Activated T-cell treated with anti-CD3 and anti-CD28 coated beads, Interleukin-2, amount 50 U/mL, for 72 hours (primary cell): Measurements from ENCODE around the gene NAALADL2. TPM values are rescaled to one million over a fixed set of nuclear protein-coding genes. Genes with fewer than 3 reads are reported as not detected.
"Not testable (repeated sequence)": the region's sequence is repeated elsewhere in the genome, so short reads cannot be mapped to it uniquely, and the experiment has no call there.

Experiments used
- ATAC-seq, 2 donors: fragments of 150-1000 bp; cut with Tn5 transposase; replicated peaks in 1 of 2; 2 replicates each; pipeline ENCODE4 v1.10.0; 2021; ENCODE audit warnings: moderate library complexity in 2 of 2, mild to moderate bottlenecking in 1 of 2
- DNase-seq, 2 donors: peaks; one replicate each; pipeline ENCODE4 v3.0.0; 2021 to 2022; ENCODE audit warnings: mixed read lengths in 1 of 2
- H3K27ac Mint-ChIP-seq: one replicate; pipeline ENCODE4 v1.8.0; 2022; ENCODE audit warnings: mild to moderate bottlenecking, moderate library complexity, mixed read lengths
- H3K27me3 Mint-ChIP-seq: one replicate; pipeline ENCODE4 v1.8.0; 2022; ENCODE audit warnings: low read depth, mixed read lengths
- H3K36me3 Mint-ChIP-seq, 2 donors: one replicate each; pipeline ENCODE4 v1.8.0; 2022; ENCODE audit warnings: mixed read lengths in 2 of 2, mild to moderate bottlenecking in 1 of 2; ENCODE audit not compliant: insufficient read depth in 2 of 2
- H3K4me1 Mint-ChIP-seq: one replicate; pipeline ENCODE4 v1.8.0; 2022; ENCODE audit warnings: low read depth, mixed read lengths
- H3K4me3 Mint-ChIP-seq, 2 donors: one replicate each; pipeline ENCODE4 v1.8.0; 2022; ENCODE audit warnings: mild to moderate bottlenecking in 2 of 2, mixed read lengths in 2 of 2, moderate library complexity in 2 of 2
- H3K9me3 Mint-ChIP-seq, 2 donors: one replicate each; pipeline ENCODE4 v1.8.0; 2022; ENCODE audit warnings: mixed read lengths in 2 of 2
- total RNA-seq, 2 donors: library from RNA; stranded (reverse); gene quantifications; one replicate each; pipeline ENCODE4 v1.2.3, GENCODE V29; 2022

The NAALADL2 gene
- total RNA-seq, 2 donors from 2014 or later: 0.58 TPM; not detected in 1

DNA sequence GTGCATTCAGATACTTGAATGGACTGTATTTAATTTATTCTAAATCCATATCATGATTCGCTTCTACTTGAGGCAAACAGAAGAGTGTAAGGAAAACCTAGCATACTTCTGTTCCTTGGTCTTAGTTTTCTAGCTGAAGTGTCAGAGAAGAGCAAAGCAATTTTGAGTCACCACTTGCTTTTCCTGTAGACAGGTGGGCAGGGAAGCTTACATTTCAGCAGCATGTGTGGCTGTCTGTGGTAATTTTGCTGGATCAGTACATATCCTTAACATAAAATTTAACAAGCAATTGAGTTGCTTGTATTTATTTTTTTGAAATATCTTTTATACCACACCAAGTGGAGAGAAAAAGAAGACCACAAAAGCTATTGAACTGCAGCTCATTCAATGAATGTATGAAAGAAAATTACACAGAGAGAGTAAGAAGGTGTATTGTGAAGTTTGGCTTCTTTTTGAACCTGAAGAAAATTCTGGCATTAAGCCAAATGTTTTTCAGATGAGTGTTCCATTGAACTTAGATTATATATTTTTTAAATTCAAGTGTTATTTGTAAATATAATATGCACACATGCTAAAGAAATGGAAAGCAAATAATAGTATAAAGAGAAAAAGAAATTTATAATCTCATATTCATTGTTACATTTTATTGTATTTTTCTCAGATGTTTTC lies 747.6 kb downstream of the NAALADL2 start:
- Mint-ChIP-seq H3K27ac (no peak overlapping the region), H3K27me3 (no peaks in the 10 kb centered on the region), H3K9me3 (peaks cover 2 to 4% of the 10 kb centered on the region in 2 donors), H3K4me1 (no peaks in the 10 kb centered on the region), H3K36me3 (no peaks in the 10 kb centered on the region), H3K4me3 (no peak overlapping the region)
- no peak for ATAC-seq
- no peak for DNase-seq

DNA sequence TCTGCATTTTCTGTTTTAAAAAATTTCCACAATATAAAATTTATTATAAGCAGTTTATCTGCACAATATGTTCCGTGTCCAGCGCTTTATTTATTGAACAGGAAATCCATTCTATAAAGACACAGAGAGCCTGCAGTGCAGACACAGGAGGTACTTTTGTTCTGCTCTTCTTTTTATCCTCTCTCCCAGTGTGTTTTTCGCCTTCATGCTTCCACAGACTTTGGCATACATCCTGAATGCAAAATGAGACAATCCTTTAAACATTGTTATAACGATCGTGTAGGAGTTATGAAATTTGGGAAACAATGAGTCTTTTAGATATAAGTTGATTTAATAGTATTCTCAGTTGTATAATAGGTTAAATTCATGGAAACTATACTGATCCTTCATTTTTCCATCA lies 749.2 kb downstream of the NAALADL2 start:
- Mint-ChIP-seq H3K27ac (no peak overlapping the region), H3K27me3 (no peaks in the 10 kb centered on the region), H3K9me3 (peaks cover 2 to 5% of the 10 kb centered on the region in 2 donors), H3K4me3 (no peak overlapping the region), H3K36me3 (no peaks in the 10 kb centered on the region), H3K4me1 (no peaks in the 10 kb centered on the region)
- ATAC-seq (no peak), DNase-seq (no peak)

DNA sequence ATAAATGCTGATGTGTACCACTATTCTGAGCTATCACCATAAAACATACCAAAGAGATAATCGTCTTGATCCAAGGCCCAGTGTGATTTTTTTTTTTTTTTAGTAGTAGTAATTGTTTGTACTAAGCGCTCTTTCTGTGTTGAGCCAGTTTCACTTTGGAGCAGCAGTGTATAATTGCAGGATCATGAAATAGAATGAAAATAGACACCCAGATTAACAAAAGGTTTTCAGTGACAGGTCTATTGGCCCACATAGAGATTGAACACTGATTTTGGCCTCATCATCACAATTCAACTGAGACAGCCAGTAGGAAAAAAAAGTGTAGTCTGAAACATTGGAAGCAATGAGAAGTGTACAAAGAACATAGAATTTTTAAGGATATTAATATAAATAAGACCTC lies 749.8 kb downstream of the NAALADL2 start:
- no peak overlapping the region for H3K27ac Mint-ChIP-seq
- H3K36me3 Mint-ChIP-seq: no peaks in the 10 kb centered on the region
- H3K4me1 Mint-ChIP-seq: no peaks in the 10 kb centered on the region
- no peaks in the 10 kb centered on the region for H3K27me3 Mint-ChIP-seq
- peaks cover 2 to 5% of the 10 kb centered on the region in 2 donors for H3K9me3 Mint-ChIP-seq
- DNase-seq: no peak
- no peak for ATAC-seq
- H3K4me3 Mint-ChIP-seq: no peak overlapping the region

GRCh38 chr3:175612487-175613196 lies 753.5 kb downstream of the NAALADL2 start:
- H3K27ac Mint-ChIP-seq: no peak overlapping the region
- H3K4me1 Mint-ChIP-seq: no peaks in the 10 kb centered on the region
- peaks cover 2 to 4% of the 10 kb centered on the region in 2 donors for H3K9me3 Mint-ChIP-seq
- H3K36me3 Mint-ChIP-seq: no peaks in the 10 kb centered on the region
- H3K27me3 Mint-ChIP-seq: no peaks in the 10 kb centered on the region
- DNase-seq (no peak), ATAC-seq (no peak)
- H3K4me3 Mint-ChIP-seq: no peak overlapping the region

- H3K4me1 Mint-ChIP-seq, H3K4me3 Mint-ChIP-seq, H3K27me3 Mint-ChIP-seq, H3K36me3 Mint-ChIP-seq, ATAC-seq, H3K27ac Mint-ChIP-seq, H3K9me3 Mint-ChIP-seq, DNase-seq: not testable (repeated sequence)
Observed at GRCh38 chr3:175614107-175614506, 755.0 kb downstream of the NAALADL2 start.

GRCh38 chr3:175617247-175617646 lies 758.1 kb downstream of the NAALADL2 start:
- H3K4me3 Mint-ChIP-seq: no peak overlapping the region
- H3K9me3 Mint-ChIP-seq: peaks cover 4 to 5% of the 10 kb centered on the region in 2 donors
- ATAC-seq (no peak), DNase-seq (no peak)
- no peaks in the 10 kb centered on the region for H3K36me3 Mint-ChIP-seq
- no peaks in the 10 kb centered on the region for H3K27me3 Mint-ChIP-seq
- no peaks in the 10 kb centered on the region for H3K4me1 Mint-ChIP-seq
- no peak overlapping the region for H3K27ac Mint-ChIP-seq

DNA sequence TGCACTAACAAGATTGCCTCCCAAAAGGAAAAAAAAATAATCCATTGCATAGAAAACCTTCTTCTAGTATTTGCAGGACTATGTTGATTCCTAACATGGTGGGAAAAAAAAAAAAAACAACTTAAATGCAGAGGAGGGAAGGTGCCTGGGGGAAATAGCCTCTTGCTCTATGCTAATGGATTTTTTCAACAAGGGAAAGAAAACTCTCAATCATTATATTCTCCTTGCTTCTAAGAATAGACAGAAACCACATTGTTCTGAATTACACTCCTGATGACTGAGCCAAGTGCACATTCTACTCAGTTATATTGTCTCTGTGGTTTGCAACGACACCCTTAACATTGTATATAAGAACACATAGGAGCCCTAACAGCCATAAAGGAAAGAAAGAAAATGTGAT lies 760.2 kb downstream of the NAALADL2 start:
- H3K27me3 Mint-ChIP-seq: no peaks in the 10 kb centered on the region
- peaks cover 2 to 5% of the 10 kb centered on the region in 2 donors for H3K9me3 Mint-ChIP-seq
- no peaks in the 10 kb centered on the region for H3K36me3 Mint-ChIP-seq

DNA sequence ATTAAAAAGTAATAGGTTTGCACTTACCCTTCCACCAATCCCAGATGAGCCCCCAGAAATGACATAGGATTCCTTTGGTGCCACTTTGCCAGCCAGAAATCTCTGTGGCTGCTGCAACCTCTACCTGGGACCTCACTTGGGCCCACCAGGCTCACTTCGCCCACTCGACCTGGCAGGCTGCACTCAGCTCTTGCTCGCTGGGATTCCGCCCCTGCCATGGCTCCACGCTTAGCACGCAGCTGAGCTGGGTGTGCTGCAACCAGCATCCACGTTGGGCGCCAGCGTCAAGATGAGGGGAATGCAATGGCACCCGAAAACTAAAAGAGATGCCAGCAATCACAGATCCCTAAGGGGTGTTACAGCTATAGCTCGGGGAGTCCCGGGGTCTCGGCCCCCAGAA lies 761.0 kb downstream of the NAALADL2 start:
- Mint-ChIP-seq H3K4me3 (no peak overlapping the region), H3K9me3 (peaks cover 2 to 5% of the 10 kb centered on the region in 2 donors), H3K4me1 (no peaks in the 10 kb centered on the region), H3K36me3 (no peaks in the 10 kb centered on the region), H3K27me3 (no peaks in the 10 kb centered on the region), H3K27ac (no peak overlapping the region)
- DNase-seq (no peak), ATAC-seq (no peak)

More for the DNA sequence above, 760.2 kb downstream of the NAALADL2 start:
- DNase-seq (no peak), ATAC-seq (no peak)
- H3K4me3 Mint-ChIP-seq: no peak overlapping the region
- H3K4me1 Mint-ChIP-seq: no peaks in the 10 kb centered on the region
- no peak overlapping the region for H3K27ac Mint-ChIP-seq

DNA sequence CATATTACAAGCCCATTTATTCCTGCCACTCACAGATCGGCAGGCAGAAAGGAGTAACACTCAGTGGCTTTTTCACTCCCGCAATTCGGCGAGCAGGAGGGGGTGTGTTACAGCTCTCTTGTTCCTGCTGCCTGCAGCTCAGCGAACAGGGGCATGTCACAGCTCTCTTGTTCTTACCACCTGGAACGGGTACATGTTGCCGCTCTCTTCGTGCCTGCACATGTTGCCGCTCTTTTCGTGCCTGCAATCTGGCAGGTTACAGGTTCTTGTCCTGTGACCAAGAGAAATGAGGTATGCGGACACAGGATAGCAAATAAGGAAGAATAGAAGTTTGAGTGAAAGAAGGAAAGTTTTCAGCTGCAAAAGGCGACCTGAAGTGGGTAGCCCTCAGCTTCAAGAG lies 761.4 kb downstream of the NAALADL2 start:
- DNase-seq (no peak), ATAC-seq (no peak)
- H3K27me3 Mint-ChIP-seq: no peaks in the 10 kb centered on the region
- no peaks in the 10 kb centered on the region for H3K4me1 Mint-ChIP-seq
- H3K36me3 Mint-ChIP-seq: no peaks in the 10 kb centered on the region
- no peak overlapping the region for H3K27ac Mint-ChIP-seq
- peaks cover 2 to 5% of the 10 kb centered on the region in 2 donors for H3K9me3 Mint-ChIP-seq
- H3K4me3 Mint-ChIP-seq: no peak overlapping the region

GRCh38 chr3:175640958-175641357 lies 781.8 kb downstream of the NAALADL2 start:
- Mint-ChIP-seq H3K27ac (no peak overlapping the region), H3K36me3 (no peaks in the 10 kb centered on the region), H3K9me3 (peaks cover 1 to 5% of the 10 kb centered on the region in 2 donors), H3K27me3 (no peaks in the 10 kb centered on the region), H3K4me1 (no peaks in the 10 kb centered on the region), H3K4me3 (no peak overlapping the region)
- DNase-seq: no peak
- no peak for ATAC-seq

DNA sequence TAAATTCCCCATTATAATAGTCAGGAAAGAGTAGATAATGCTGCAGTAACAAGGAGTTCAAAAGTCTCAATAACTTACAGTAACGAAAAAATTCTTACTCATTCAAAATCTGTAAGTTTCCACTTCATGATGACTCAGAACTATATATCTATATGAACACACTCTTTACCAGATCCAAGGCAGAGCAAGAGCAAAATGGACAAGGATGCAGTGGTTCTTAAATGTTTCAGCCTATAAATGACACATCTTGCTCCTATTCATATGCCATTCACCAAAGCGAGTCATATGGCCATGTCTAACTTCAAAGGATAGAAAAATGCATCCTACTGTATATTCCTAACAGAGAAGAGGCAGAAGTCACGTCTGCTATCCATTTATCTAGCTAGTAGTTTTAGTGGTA lies 787.7 kb downstream of the NAALADL2 start:
- Mint-ChIP-seq H3K4me1 (no peaks in the 10 kb centered on the region), H3K27me3 (no peaks in the 10 kb centered on the region), H3K9me3 (peaks cover 0 to 3% of the 10 kb centered on the region in 2 donors), H3K36me3 (no peaks in the 10 kb centered on the region), H3K27ac (no peak overlapping the region), H3K4me3 (no peak overlapping the region)
- no peak for DNase-seq
- no peak for ATAC-seq

GRCh38 chr3:175648899-175649298 lies 789.8 kb downstream of the NAALADL2 start:
- Mint-ChIP-seq H3K9me3 (peaks cover 0 to 3% of the 10 kb centered on the region in 2 donors), H3K27ac (no peak overlapping the region), H3K4me1 (no peaks in the 10 kb centered on the region), H3K36me3 (no peaks in the 10 kb centered on the region), H3K4me3 (no peak overlapping the region), H3K27me3 (no peaks in the 10 kb centered on the region)
- ATAC-seq (no peak), DNase-seq (no peak)

- DNase-seq (no peak), ATAC-seq (no peak)
- no peak overlapping the region for H3K27ac Mint-ChIP-seq
- no peaks in the 10 kb centered on the region for H3K36me3 Mint-ChIP-seq
- no peak overlapping the region for H3K4me3 Mint-ChIP-seq
- no peaks in the 10 kb centered on the region for H3K27me3 Mint-ChIP-seq
- peaks cover 2 to 5% of the 10 kb centered on the region in 2 donors for H3K9me3 Mint-ChIP-seq
- no peaks in the 10 kb centered on the region for H3K4me1 Mint-ChIP-seq
Observed at GRCh38 chr3:175651716-175652115, 792.6 kb downstream of the NAALADL2 start.

GRCh38 chr3:175655351-175655750 lies 796.2 kb downstream of the NAALADL2 start:
- no peaks in the 10 kb centered on the region for H3K36me3 Mint-ChIP-seq
- no peak overlapping the region for H3K27ac Mint-ChIP-seq
- no peaks in the 10 kb centered on the region for H3K27me3 Mint-ChIP-seq
- DNase-seq (no peak), ATAC-seq (no peak)
- H3K4me3 Mint-ChIP-seq: no peak overlapping the region
- no peaks in the 10 kb centered on the region for H3K4me1 Mint-ChIP-seq
- peaks cover 1 to 2% of the 10 kb centered on the region in 2 donors for H3K9me3 Mint-ChIP-seq
